Measurements from ENCODE around the gene C2CD2.

DNA sequence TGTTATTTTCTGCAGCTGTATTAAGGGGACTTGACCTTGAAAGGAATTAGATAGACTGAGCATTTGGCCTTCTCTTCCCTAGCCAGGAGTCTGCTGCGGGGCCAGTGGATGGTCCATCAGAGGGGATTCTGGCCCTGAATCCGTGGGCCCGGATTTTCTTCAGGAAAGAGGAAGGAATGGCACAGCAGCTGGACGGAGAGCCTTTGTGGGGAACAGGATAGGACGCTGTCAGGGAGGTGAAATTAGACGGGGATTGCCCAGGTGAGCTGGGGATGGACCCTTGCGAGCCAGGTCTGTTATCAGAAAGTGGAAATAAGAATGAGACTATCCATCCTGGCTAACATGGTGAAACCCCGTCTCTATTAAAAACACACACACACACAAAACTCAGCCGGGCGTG, 1.7 kb upstream of the C2CD2 start:
- TF ChIP-seq, protein P1, sequence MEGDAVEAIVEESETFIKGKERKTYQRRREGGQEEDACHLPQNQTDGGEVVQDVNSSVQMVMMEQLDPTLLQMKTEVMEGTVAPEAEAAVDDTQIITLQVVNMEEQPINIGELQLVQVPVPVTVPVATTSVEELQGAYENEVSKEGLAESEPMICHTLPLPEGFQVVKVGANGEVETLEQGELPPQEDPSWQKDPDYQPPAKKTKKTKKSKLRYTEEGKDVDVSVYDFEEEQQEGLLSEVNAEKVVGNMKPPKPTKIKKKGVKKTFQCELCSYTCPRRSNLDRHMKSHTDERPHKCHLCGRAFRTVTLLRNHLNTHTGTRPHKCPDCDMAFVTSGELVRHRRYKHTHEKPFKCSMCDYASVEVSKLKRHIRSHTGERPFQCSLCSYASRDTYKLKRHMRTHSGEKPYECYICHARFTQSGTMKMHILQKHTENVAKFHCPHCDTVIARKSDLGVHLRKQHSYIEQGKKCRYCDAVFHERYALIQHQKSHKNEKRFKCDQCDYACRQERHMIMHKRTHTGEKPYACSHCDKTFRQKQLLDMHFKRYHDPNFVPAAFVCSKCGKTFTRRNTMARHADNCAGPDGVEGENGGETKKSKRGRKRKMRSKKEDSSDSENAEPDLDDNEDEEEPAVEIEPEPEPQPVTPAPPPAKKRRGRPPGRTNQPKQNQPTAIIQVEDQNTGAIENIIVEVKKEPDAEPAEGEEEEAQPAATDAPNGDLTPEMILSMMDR (conservative IDR thresholded peaks at IDR 0.05; ENCODE audit: low read length), result no peak
- no peak for TF ChIP-seq EZH2phosphoT487 (IDR thresholded peaks at IDR 0.05; ENCODE audit: borderline replicate concordance)
